Fibroblast of skin of right biceps (primary cell): ENCODE data around the gene PROS1.
"Not testable (repeated sequence)": the region's sequence is repeated elsewhere in the genome, so short reads cannot be mapped to it uniquely, and the experiment has no call there.

Experiments
- DNase-seq: peaks from one replicate; pipeline ENCODE4 v3.0.0-alpha.2; 2013

The PROS1 gene

DNA sequence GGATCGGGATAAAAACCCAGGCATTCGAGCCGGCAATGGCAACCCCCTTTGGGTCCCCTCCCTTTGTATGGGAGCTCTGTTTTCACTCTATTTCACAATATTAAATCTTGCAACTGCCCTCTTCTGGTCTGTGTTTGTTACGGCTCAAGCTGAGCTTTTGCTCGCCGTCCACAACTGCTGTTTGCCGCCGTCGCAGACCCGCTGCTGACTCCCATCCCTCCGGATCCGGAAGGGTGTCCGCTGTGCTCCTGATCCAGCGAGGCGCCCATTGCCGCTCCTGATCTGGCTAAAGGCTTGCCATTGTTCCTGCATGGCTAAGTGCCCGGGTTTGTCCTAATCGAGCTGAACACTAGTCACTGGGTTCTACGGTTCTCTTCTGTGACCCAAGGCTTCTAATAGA lies 8.6 kb downstream of the PROS1 start:
- not testable (repeated sequence) for DNase-seq

DNA sequence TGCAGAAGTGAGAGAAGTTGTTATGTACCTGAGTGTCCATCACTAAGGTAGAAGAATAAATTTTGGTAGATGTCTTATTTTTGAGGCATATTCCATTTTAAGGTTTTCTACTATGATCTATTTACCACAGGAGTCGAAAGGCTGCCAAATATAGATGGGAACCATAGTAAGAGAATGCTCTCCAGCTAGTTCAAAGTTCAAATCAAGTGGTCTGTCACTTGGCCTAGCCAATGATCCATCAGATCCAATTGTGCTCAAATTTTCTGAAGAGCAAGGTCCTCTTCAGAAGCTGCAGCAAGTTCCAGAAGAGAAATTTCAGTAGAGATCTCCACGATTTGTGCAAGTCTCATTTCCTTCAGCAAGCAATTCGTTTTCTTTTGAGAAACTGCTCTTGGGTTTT lies 10.9 kb downstream of the PROS1 start:
- no peak for DNase-seq

DNA sequence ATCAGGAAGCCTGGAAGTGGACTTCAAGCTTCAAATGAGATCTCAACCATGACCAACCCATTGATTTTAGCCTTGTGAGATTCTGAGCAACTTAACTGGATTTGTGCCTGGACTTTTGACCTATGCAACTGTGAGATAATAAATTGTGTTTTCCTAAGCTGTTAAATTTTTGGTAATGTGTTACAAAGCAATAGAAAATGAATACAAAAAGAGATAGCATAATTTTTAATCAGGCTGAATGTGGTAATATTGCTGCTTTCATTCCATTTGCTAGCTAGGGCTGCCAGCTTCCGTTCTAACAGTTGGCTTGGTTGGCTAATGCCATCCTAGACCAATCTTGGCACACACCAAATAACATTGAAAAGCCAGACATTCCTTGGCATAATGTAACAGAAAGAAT lies 12.2 kb downstream of the PROS1 start:
- no peak for DNase-seq

DNA sequence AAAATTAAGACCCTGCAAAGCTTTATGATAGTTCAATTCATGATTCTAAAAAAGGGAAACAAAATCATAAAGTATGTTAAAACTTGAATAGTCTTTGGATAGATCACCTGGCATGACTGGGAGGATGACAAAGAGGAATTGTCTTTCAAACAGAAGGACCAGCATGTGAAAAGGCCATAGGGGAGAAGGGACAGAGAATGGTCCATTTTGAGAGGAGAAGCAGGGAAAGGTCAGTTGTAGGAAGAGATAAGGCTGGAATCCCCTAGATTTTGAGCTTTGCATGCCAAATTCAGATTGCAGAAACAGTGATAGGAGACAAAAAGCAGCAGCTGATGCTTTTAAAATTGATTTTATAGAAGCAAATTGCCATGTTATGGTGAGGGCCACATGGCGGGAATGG lies 12.7 kb downstream of the PROS1 start:
- no peak for DNase-seq

DNA sequence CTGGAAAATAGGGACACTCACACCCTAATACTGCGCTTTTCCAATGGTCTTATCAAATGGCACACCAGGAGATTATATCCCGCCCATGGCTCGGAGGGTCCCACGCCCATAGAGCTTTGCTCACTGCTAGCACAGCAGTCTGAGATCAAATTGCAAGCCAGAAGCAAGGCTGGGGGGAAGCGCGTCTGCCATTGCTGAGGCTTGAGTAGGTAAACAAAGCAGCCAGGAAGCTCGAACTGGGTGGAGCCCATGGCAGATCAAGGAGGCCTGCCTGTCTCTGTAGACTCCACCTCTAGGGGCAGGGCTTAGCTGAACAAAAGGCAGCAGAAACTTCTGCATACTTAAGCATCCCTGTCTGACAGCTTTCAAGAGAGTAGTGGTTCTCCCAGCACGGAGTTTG lies 23.7 kb downstream of the PROS1 start:
- DNase-seq, result not testable (repeated sequence)

DNA sequence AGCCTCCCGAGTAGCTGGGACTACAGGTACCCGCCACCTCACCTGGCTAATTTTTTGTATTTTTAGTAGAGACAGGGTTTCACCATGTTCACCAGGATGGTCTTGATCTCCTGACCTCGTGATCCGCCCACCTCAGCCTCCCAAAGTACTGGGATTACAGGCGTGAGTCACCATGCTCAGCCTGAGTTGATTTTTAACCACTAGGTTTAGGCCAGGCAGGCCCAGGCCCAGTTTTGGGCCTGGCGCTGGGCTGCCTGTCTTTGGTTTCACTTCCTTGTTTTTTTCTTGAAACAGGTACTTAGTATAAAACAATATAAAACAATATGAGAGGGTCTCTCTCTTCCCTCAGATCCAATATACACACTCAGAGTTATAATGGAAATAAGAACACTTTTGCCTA lies 36.2 kb downstream of the PROS1 start:
- not testable (repeated sequence) for DNase-seq

DNA sequence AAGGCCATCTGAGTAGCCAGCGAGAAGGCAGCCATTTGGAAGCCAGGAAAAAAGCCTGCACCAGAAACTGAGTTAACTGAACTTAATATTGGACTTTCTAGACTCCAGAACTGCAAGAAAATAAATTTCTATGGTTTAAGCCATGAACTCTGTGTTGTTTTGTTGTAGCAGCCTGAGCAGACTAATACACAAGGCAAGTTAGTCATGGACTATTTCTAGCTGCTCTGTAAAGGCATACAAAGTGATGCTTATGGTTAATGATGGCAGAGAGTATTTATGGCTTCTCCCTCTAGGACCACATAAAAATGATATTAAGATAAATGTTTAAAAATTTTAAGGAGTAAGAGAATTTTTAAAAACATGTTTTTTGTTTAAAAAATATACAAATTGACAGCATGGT lies 37.1 kb downstream of the PROS1 start:
- DNase-seq, result no peak

DNA sequence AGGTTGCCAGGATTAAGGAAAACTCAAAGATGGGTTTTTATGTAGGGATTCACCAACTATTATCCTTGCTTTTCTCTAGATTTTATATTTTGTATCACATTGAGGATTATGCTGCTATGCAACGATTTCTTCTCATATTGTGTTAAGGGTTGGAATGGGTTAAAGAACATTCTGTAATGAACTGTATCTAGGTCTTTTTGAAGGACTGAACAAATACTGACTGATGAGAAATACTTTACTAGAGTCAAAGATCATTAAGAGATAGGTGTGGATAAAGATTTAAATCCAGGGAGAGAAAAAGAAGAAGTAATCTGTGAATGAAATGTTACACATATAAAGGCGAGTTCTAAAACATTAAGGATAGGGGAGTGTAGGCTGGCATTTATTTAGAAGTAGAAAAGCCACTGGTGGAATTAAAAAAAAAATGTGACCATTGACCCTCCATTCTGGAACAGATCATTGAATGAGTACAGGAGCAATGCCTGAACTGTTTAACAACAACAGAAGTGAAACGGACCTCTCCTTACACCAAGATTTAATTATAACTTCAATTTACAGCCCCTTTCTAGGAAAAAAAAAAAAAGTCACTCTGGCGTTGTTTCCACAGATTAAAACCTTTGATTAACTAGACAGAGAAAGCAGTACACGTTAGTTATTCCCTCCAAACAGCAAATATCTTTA lies 39.2 kb downstream of the PROS1 start:
- no peak for DNase-seq

DNA sequence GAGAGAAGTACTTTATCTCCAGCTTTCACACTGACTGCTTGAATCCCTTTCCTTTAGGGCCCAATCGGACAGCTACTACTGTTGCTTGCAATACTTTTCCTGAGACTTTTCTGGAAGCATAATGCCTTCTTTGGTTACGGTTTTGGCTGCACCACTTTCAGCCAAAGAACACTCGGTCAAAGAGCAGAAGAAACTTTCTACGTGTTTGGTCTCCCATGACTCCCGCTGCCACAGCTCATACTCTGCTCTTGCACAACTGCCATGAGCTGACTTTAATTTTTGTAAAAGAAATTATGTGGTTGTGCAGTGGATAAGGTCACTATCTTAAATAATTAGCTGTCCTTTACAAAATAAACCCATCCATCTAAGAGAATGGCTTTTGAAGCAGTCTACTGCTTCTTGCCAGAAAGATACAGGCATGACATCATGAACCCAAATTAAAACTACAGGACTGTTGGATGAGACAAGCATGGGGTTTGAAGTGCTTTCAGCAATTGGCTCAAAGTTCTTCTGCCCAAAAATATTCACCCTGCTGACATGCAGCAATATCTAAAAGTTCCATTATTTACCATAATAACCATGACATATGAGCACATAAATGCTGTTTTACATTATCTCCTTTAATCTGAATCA lies 42.0 kb downstream of the PROS1 start:
- DNase-seq, result no peak

DNA sequence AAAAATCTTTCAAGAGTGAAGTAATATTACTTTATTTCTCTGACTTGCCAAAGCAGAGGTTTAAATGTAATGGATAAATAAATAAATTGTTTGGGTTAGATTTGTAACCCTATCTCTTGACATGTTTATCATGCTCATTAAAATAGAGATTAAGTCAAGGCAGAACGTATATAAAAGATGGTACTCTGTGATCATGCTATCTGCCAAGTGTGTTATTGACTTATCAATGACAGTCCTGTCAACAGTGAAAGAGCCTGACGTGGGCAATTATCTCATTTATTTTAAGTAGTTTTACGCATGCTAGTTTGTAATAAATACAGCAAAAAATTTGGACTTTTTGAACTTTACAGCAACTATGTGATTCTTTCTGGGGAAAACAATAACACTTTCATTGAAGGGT lies 43.7 kb downstream of the PROS1 start:
- no peak for DNase-seq

DNA sequence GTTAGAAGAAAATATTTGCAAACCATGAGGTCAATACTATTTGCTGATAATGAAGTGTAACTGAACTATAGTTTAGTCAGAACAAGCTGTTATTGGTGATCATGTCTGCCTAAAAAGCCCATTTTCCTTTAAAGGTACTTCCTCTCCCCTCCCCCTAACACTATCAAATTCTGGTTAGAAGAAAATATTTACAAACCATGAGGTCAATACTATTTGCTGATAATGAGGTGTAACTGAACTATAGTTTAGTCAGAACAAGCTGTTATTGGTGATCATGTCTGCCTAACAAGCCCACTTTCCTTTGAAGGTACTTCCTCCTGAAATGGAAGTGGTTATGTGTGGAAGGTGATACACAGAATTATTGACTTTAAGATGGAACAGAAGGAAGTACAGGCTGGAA lies 46.9 kb downstream of the PROS1 start:
- DNase-seq, result no peak

DNA sequence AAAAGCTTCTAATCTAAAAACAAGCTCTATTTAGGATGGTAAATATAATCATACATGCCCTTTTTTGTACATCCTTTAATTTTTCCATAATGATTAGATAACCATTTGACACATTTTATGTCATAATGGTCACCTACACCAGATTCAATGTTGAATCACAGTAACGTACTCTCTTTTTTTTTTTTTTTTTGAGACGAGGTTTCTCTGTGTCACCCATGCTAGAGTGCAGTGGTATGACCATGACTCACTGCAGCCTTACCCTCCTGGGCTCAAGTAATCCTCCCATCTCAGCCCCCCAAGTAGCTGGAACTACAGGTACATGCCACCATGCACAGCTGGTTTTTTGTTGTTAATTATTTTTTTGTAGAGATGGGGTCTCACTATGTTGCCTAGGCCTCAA lies 49.2 kb downstream of the PROS1 start:
- DNase-seq, result no peak

DNA sequence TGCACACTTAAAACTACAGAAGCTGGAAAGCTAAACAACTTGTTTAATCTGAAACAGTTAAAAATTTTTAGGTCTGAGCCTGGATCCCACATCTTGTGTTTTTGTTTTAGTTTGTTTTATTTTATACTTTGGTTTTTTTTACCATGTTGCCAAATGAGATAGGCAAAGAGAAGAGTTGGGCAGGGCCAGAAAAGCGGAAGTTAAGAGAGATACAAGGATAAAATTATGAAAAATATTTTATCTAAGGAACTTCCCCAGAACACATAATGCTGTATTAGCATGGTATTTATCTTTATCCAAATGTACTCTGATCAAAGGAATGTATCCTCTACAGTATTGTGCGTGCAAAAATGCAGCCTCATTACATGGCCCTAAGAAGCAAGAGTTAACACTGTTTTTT lies 50.7 kb downstream of the PROS1 start:
- DNase-seq, result no peak

DNA sequence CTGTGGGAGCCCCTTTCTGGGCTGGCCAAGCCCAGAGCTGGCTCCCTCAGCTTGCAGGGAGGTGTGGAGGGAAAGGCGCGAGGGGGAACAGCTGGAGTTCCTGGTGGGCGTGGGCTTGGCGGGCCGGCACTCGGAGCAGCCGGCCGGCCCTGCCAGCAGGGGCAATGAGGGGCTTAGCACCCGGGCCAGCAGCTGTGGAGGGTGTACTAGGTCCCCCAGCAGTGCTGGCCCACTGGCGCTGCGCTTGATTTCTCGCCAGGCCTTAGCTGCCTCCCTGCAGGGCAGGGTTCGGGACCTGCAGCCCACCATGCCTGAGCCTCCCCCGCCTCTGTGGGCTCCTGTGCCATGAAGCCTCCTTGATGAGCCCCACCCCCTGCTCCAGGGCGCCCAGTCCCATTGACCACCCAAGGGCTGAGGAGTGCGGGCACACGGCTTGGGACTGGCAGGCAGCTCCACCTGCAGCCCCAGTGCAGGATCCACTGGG lies 56.1 kb downstream of the PROS1 start:
- not testable (repeated sequence) for DNase-seq

DNA sequence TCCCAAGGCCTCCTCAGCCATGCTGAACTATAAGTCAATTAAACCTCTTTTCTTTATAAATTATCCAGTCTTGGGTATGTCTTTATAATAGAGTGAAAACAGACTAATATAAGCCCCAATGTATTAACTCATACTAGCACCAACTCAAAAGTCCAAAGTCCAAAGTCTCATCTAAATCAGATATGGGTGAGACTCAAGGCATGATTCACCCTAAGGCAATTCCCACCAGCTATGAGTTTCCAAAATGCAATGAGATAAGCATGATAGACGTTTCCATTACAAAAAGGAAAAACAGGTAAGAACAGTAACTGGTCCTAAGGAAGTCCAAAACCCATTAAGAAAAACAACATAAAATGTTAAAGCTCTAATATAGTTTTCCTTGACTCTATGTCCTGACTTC lies 60.1 kb downstream of the PROS1 start:
- not testable (repeated sequence) for DNase-seq

DNA sequence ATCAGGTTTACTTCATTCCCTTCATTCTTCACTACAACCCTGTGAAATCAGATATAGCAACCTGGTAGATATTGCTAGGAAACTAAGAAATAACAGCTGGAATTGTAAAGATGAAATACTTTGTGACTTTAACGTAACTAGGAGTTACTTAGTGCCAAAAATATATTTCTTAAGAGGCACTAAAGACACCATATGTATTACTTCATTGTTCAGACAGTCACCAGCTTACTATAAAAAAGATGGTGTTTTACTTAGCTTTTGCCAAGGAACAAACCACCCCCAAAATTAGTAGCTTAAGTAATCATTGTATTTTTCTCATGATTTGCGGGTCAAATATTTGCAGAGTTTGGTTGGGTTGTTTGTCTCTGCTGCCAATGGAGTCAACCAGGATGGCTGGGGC lies 62.5 kb downstream of the PROS1 start:
- no peak for DNase-seq

DNA sequence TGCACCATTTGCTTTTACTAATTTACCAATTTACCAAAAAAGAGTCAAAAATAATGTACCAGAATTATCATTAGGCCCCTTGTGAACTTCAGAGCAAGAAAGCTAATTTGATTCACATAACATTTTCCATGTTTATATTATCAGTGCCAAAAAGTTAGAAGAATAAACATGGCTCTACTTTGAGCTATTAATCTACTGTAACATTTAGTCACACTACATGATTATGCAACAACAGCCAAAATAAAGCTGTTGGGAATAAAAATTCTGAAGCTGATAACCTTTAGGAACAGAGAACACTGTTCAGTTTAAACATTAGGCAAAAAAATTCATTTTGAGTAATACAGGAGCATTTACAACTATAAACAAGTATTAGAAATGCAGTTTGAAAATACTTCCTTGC lies 63.6 kb downstream of the PROS1 start:
- no peak for DNase-seq

DNA sequence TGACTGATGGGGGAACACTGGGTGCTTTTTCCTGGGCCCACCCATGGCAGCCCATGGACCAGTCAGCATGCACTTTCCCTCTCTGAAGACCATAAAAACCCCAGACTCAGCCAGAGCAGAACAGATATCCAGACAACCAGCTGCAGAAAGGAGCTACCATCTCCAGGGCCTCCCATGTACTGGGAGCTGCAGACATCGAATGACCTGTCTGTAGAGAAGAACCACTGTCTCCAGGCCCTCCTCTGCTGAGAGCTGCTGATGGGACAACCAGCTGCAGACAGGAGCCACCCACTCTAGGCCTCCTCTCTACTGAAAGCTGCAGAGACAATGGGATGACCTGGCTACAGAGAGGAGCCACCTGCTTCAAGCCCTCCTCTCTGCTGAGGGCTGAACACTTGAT lies 66.6 kb downstream of the PROS1 start:
- DNase-seq, result no peak

DNA sequence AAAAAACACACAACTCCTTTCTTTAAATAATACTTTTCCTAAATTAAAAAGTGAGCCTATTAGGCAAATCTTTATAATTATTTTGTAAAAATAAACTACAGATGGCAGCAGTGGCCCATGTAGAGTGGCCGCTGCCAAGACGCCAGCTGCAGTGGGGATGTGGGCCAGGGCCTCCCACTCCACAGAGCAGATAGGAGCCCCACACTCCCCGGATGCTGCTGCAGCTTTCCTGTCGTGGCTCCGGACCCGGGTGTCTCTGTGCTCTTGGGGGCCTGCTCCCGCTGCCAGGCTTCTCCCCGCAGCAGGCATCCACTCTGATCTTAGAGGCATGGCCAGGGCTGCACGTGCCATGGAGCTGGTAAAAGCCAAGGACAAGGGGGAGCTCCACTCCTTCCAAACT lies 67.5 kb downstream of the PROS1 start:
- DNase-seq, result no peak

DNA sequence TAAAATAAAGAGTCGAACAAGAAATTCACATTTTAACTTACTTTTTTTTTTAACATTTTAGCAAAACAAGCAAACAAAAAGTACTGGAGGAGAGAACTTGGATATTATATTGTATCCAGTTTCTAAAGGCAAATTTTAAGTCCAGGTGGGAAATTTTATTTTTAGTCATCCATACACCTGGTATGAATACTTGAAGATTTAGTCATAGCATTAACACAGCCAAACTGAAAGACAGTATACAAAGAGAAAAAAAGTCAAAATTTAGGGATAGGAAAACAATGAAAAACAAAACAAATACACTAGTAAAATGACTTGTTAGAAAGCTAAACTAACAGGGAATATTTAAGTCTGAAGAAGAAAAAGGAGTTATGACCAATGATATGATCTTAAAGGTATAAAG lies 69.1 kb downstream of the PROS1 start:
- DNase-seq, result no peak

DNA sequence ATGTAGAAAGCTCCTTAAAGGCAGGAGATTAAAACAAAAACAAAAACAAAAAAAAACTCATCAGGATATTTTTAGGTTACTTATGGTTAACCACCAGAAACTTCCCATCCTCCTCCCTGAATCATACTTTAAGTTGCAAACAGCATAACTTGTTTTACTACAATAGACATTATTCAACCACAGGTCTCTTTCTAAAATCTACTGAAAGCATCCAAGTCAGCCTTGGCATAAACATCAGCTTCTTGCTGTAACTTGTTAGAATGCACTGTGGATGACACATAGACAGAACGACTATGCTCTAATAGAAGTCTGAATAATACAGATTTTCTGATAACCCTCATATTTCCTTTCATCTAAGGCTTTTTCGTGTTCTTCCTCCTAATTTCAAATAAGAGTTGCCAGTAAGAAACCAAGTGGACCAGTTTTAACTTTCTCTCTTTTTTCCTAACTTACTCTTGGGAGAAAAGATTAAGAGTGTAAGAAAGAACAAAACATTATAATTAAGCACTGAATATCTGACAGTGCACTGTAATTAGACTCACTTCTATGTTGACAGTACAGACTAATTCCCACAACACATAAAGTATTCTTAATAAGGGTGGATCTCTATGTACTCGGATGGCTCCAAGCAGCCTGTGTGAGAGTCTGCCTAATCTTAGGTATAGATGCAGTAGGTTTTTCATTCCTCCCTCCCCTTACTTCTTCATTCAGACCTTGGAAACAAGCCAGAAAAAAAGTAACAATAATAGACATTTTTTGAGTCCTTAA lies 95.3 kb downstream of the PROS1 start:
- not testable (repeated sequence) for DNase-seq

DNA sequence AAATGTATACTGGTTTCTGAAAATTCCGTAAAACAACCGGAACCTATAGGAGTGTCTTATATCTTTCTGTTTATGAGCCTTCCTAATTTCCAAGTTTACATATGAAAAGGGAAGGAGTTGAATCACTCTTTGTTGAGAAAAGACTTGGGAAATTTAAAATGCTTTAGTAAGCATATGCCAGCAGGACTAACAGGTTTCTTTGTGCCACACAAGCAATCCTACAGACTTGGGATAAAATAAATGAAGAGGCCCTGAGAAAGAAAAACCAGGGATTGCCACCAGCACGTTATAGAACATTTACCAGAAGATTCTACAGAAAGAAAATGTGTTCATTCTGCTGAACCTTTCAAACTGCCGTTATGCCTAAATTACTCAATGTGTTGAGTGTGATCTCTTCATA lies 96.3 kb downstream of the PROS1 start:
- not testable (repeated sequence) for DNase-seq

DNA sequence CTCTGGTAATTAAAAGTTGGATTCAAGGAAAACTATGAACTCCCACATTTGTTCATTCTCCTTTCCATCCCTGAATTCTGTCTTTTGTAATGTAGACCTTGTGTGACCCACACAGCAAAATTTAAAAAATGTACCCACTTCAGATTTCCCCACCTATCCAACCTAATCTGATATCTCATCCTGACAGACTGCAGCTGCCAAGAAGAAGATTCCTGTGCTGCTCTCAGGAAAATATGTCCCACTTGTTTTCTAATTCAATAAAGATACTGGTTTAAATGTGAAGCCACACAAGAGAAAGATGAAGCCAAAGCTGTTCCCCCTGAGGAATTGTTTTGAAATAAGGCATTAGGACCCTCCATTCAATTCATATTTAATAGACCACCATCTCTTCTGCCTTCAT lies 100.3 kb downstream of the PROS1 start:
- DNase-seq, result not testable (repeated sequence)

DNA sequence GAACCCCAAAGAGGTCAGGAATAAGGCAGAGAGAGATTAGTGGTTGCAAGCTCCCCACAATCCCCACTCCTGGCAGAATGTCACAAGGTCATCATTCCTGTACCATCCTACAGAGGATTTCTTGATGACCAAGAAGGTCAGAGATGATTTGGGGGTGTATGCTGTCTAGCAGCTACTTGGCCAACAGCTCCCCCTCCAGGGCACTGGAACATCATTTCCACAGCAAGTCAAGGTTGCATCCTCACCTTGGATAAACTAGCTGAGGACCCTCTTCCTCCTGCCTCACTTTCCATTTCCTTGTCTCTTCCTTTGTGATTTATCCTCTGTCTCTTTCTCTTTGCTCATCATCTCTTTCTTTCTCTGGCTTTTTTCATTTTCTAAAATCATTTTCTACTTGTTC lies 106.3 kb downstream of the PROS1 start:
- no peak for DNase-seq
